ENCODE measurements around the gene SLC31A1.
A peak's percentile ranks its signal among the peaks of the same experiment; 100 is the strongest.

SLC31A1 gene

DNA sequence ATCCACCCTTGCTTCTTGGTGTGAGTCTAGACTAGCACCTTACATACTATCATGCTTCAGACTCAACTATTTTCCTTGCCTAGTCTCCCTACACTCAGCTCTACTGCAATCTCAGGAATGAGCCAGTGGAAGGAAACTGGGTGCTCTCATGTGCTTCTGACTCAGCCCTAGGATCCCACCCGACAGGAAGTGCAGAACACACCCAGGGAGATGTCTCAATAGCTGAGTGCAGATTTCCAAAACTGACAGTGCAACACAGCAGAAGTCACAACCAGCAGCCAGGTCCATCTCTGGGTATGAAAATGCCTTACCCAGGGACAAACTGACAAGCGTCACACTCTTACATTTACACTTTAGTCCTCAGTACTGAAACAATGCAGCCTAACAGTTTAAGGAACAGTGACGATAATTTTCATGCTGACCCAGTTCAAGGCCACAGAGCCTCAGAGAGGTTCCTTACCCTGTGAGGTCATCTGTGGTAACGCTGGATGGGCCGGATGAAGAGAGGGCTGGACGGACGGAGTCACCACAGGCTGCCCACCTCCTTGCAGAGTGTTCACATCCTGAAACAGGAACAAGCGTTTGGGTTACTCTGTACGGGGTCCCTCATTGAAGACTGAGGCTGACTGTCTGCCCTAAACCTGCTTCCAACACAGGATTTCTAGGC lies 33.3 kb upstream of the SLC31A1 start:
- no peaks in the 10 kb centered on the region for H3K9me3 ChIP-seq (ENCODE audit: insufficient read depth, low read depth, low read length)
- H3K36me3 ChIP-seq (ENCODE audit: insufficient read depth, low read depth, low read length): peaks cover 76% of the 10 kb centered on the region
- H3K4me1 ChIP-seq (ENCODE audit: insufficient read depth, low read length): no peaks in the 10 kb centered on the region
- H3K9ac ChIP-seq (ENCODE audit: low read depth, low read length): no peak overlapping the region
- H3K4me3 ChIP-seq (ENCODE audit: low read length): no peak overlapping the region
- no peaks in the 10 kb centered on the region for H3K27me3 ChIP-seq (ENCODE audit: insufficient read depth, low read length)
- no peak overlapping the region for H3K27ac ChIP-seq (ENCODE audit: low read length)

DNA sequence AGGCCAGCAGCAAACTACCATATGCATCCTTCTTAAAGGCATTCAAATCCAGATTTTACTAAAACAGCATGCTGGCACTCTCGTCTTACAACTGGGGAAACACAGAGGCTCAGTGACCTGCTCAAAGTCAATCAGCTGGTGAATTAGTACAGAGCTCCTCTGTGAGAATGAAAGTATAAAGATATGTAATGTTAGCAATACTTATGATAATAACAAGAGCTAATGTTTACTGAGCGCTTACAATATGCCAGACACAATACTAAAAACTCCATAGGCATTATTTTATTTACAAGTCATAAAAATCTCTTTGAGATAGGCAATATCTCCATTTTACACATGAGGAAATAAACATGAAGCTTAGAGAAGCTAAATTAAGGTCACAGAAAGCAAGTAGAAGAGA lies 28.9 kb upstream of the SLC31A1 start:
- no peaks in the 10 kb centered on the region for H3K27me3 ChIP-seq (ENCODE audit: insufficient read depth, low read length)
- H3K4me3 ChIP-seq (ENCODE audit: low read length): no peak overlapping the region
- no peak overlapping the region for H3K9ac ChIP-seq (ENCODE audit: low read depth, low read length)
- H3K36me3 ChIP-seq (ENCODE audit: insufficient read depth, low read depth, low read length): peaks cover 46% of the 10 kb centered on the region
- H3K9me3 ChIP-seq (ENCODE audit: insufficient read depth, low read depth, low read length): no peaks in the 10 kb centered on the region
- H3K4me1 ChIP-seq (ENCODE audit: insufficient read depth, low read length): no peaks in the 10 kb centered on the region
- H3K27ac ChIP-seq (ENCODE audit: low read length): no peak overlapping the region

DNA sequence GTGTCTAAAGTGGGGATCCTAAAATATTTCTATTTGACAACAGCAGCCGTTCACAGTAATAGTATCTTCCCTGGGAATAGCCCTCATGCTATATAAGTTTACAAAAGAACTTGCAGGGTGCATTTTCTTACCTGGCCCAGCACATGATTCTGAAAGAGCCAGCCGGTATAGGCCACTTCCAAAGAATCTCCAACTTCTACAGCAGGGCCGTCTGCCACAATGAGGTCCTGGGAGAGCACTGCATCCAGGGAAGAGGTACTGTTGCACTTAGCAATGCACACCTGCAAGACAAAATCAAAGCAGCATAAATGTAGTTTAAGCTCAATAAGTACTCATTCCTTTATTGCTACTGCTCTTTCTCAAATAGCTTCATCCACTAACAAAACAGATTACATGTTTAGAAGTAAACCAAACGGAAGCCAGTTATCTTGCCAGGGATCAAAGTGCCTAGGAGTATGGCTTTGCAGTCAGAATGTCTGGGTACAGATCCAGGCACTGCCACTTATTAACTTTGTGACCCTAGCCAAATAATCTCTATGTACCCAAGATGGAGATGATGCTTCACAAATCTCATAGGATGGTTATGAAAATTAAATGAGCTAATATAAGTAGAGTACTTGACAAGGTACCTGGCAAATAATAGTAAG lies 21.5 kb upstream of the SLC31A1 start:
- no peak overlapping the region for H3K4me3 ChIP-seq (ENCODE audit: low read length)
- H3K27ac ChIP-seq (ENCODE audit: low read length): no peak overlapping the region
- no peaks in the 10 kb centered on the region for H3K4me1 ChIP-seq (ENCODE audit: insufficient read depth, low read length)
- no peak overlapping the region for H3K9ac ChIP-seq (ENCODE audit: low read depth, low read length)
- no peaks in the 10 kb centered on the region for H3K27me3 ChIP-seq (ENCODE audit: insufficient read depth, low read length)
- peaks cover 57% of the 10 kb centered on the region for H3K36me3 ChIP-seq (ENCODE audit: insufficient read depth, low read depth, low read length)
- H3K9me3 ChIP-seq (ENCODE audit: insufficient read depth, low read depth, low read length): no peaks in the 10 kb centered on the region

DNA sequence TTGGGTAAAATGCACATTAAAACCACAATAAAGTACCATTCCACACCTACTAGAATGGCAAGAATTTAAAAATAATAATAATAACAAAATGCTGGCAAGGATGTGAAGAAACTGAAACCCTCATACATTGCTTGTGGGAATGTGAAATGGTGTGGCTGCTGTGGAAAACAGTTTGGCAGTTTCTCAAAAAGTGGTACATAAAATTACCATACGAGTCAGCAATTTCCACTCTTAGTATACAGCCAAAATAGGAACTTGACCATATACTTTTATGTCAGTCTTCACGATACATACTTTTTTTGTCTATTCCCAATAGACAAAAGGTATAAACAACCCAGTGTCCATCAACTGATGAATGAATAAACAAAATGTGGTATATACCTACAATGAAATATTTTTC lies 15.9 kb upstream of the SLC31A1 start:
- Histone ChIP-seq H3K27ac (ENCODE audit: low read length) (no peak overlapping the region), H3K9ac (ENCODE audit: low read depth, low read length) (no peak overlapping the region), H3K36me3 (ENCODE audit: insufficient read depth, low read depth, low read length) (peaks cover 40% of the 10 kb centered on the region; the same call in 1 of the 2 replicates), H3K27me3 (ENCODE audit: insufficient read depth, low read length) (no peaks in the 10 kb centered on the region), H3K9me3 (ENCODE audit: insufficient read depth, low read depth, low read length) (no peaks in the 10 kb centered on the region), H3K4me1 (ENCODE audit: insufficient read depth, low read length) (no peaks in the 10 kb centered on the region), H3K4me3 (ENCODE audit: low read length) (no peak overlapping the region)

DNA sequence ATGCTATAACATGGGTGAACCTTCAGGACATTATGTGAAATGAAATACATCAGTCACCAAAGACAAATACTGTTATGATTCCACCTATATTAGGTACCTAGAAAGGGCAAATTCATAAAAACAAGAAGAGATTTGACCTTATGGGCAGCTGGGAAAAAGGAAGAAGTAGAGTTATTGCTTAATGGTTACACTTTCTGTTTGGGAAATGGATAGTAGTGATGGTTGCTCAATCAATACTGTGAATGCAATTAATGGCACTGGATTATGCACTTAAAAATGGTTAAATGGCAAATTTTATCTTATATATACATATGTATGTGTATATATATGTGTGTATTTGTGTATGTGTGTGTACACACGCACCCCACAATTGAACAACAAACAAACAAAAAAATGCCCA lies 15.5 kb upstream of the SLC31A1 start:
- Histone ChIP-seq H3K27me3 (ENCODE audit: insufficient read depth, low read length) (no peaks in the 10 kb centered on the region), H3K36me3 (ENCODE audit: insufficient read depth, low read depth, low read length) (peaks cover 40% of the 10 kb centered on the region; the same call in 1 of the 2 replicates), H3K27ac (ENCODE audit: low read length) (no peak overlapping the region), H3K9ac (ENCODE audit: low read depth, low read length) (no peak overlapping the region), H3K4me1 (ENCODE audit: insufficient read depth, low read length) (no peaks in the 10 kb centered on the region), H3K9me3 (ENCODE audit: insufficient read depth, low read depth, low read length) (no peaks in the 10 kb centered on the region), H3K4me3 (ENCODE audit: low read length) (no peak overlapping the region)

DNA sequence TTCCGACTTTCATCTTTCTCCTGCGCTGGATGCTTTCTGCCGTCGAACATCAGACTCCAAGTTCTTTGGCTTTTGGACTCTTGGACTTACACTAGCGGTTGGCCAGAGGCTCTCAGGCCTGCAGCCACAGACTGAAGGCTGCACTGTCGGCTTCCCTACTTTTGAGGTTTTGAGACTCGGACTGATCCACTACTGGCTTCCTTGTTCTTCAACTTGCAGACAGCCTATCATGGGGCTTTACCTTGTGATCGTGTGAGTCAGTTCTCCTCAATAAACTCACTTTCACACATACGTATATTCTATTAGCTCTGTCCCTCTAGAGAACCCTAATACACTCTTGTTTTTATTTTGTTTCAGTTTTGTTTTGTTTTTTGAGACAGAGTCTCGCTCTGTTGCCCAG lies 10.5 kb upstream of the SLC31A1 start:
- H3K9me3 ChIP-seq (ENCODE audit: insufficient read depth, low read depth, low read length): no peaks in the 10 kb centered on the region
- peaks cover 12% of the 10 kb centered on the region; the same call in 1 of the 2 replicates for H3K36me3 ChIP-seq (ENCODE audit: insufficient read depth, low read depth, low read length)
- H3K4me3 ChIP-seq (ENCODE audit: low read length): no peak overlapping the region
- no peak overlapping the region for H3K27ac ChIP-seq (ENCODE audit: low read length)
- H3K4me1 ChIP-seq (ENCODE audit: insufficient read depth, low read length): no peaks in the 10 kb centered on the region
- H3K9ac ChIP-seq (ENCODE audit: low read depth, low read length): no peak overlapping the region
- no peaks in the 10 kb centered on the region for H3K27me3 ChIP-seq (ENCODE audit: insufficient read depth, low read length)

DNA sequence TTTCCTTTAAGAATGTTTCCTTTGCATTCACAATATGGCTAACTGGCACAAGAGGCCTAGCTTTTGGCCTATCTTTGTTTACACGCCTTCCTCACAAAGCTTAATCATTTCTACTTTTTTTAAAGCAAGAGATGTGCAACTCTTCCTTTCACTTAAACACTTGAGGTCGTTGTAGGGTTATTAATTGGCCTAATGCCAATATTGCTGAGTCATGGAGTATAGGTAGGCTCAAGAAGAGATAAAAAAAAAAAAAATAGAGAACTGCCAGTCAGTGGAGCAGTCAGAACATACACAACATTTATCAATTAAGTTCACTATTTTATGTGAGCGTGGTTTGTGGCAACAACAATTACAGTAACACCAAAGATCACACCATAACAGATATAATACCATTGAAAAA lies 6.2 kb upstream of the SLC31A1 start:
- H3K9me3 ChIP-seq (ENCODE audit: insufficient read depth, low read depth, low read length): no peaks in the 10 kb centered on the region
- H3K27ac ChIP-seq (ENCODE audit: low read length): no peak overlapping the region
- H3K4me1 ChIP-seq (ENCODE audit: insufficient read depth, low read length): peaks cover 5% of the 10 kb centered on the region
- H3K36me3 ChIP-seq (ENCODE audit: insufficient read depth, low read depth, low read length): no peaks in the 10 kb centered on the region
- H3K9ac ChIP-seq (ENCODE audit: low read depth, low read length): no peak overlapping the region
- H3K4me3 ChIP-seq (ENCODE audit: low read length): no peak overlapping the region
- no peaks in the 10 kb centered on the region for H3K27me3 ChIP-seq (ENCODE audit: insufficient read depth, low read length)

DNA sequence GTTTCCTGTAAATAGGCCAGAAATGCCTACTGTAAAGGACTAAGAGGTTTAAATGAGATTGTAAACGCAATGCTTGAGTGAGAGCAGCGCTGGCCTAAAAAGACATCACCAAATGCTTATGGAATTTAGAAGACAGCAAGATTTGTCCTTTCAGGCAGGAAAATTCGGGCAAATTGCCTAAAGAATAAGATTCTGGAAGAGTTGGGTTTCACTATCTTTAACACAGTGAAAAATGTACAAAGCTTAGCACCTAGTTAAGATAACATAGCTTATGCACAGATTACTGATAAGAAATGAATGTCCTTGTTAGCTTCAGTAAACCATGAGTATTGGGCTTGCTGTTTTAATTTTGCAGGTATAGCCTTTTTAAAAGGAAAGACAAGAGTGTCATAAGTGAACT lies 4.9 kb upstream of the SLC31A1 start:
- Histone ChIP-seq H3K4me1 (ENCODE audit: insufficient read depth, low read length) (peaks cover 9% of the 10 kb centered on the region), H3K4me3 (ENCODE audit: low read length) (no peak overlapping the region)

DNA sequence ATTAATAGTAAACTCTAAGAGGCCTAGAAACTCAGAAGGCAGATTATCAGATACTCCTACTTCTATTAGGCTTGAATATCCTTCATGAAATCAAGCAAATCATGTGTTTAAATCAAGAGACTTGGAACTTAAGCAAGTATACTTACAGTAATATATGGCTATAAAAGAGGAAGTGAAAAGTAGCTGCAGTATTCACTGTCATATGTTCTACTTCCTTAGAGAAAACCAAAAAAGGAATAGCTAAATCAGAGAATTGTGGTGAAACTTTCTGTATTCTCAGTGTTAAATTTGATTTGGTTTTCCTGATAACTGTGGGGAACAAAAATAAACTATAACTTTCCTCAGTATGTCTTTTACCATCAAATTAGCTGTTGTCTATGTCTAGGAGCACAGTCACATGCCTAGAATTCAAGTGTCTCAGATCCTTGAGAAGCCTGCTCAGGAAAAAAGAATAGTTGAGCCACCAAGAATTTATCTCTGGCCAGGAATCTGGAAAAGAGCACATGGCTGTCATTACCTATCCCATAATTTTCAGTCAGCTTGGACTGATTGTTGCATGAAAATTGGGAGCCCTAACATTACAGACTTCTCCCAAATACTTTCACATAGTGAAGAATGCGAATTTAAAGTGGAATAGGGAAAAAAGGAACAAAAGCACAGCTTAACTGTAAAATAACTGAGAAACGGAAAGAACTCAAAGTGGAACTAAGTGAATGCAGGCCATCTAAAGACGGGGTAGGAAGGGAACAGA lies 2.0 kb upstream of the SLC31A1 start:
- Histone ChIP-seq H3K9me3 (ENCODE audit: insufficient read depth, low read depth, low read length) (no peaks in the 10 kb centered on the region), H3K27ac (ENCODE audit: low read length) (no peak overlapping the region), H3K4me3 (ENCODE audit: low read length) (peak overlapping the region; percentile 86), H3K9ac (ENCODE audit: low read depth, low read length) (no peak overlapping the region), H3K36me3 (ENCODE audit: insufficient read depth, low read depth, low read length) (no peaks in the 10 kb centered on the region), H3K27me3 (ENCODE audit: insufficient read depth, low read length) (no peaks in the 10 kb centered on the region), H3K4me1 (ENCODE audit: insufficient read depth, low read length) (peaks cover 14% of the 10 kb centered on the region)

More for the DNA sequence above, 4.9 kb upstream of the SLC31A1 start:
- H3K27me3 ChIP-seq (ENCODE audit: insufficient read depth, low read length): no peaks in the 10 kb centered on the region
- H3K9ac ChIP-seq (ENCODE audit: low read depth, low read length): no peak overlapping the region
- no peak overlapping the region for H3K27ac ChIP-seq (ENCODE audit: low read length)
- H3K9me3 ChIP-seq (ENCODE audit: insufficient read depth, low read depth, low read length): no peaks in the 10 kb centered on the region
- H3K36me3 ChIP-seq (ENCODE audit: insufficient read depth, low read depth, low read length): no peaks in the 10 kb centered on the region

DNA sequence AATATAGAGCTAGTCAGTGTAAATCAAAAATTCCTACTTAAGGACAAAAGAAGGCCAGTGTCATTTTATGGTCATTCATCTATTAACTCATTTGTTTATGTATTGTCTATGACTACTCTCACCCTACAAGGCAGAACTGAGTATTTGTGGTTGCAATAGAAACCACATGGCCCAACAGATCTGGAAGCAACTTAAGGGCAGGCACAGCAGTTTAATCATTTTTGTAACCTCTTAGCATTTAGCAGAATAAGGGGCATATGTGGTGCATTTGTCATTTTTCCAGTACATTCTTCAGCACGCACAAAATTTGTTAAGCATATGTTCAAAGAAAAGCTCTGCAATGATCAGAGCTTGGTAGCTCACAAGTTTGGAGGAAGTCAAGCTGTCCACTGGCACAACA lies 1.4 kb upstream of the SLC31A1 start:
- Histone ChIP-seq H3K4me3 (ENCODE audit: low read length) (peak overlapping the region; percentile 86), H3K4me1 (ENCODE audit: insufficient read depth, low read length) (peaks cover 14% of the 10 kb centered on the region), H3K9me3 (ENCODE audit: insufficient read depth, low read depth, low read length) (no peaks in the 10 kb centered on the region), H3K27ac (ENCODE audit: low read length) (no peak overlapping the region), H3K9ac (ENCODE audit: low read depth, low read length) (peak overlapping the region; percentile 87; the same call in 1 of the 2 replicates), H3K27me3 (ENCODE audit: insufficient read depth, low read length) (no peaks in the 10 kb centered on the region), H3K36me3 (ENCODE audit: insufficient read depth, low read depth, low read length) (peaks cover 5% of the 10 kb centered on the region; the same call in 1 of the 2 replicates)

DNA sequence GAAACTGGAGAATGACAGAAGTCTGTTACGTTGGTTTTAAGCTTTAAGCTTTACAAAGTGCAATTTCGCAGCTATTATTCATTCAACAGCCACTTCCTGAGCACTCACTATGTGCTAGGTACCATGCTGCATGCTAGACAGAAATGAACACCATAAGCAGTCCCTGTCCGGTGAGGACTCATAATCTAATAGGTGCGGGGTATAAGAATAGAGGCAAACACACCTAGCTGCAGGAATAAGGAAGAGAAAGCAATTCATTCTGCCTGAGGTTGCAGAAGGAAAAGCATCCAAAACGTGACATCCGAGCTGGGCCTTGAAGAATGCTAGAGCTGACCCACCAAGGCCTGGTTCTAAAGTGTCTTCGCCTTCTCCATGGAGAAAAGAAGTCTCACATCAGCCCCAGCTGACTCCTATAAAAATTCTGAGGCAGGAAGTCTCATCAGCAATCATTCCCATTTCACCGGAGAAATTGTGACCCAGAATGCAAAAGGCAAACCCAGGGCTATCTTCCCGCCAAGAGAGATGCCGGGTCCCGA lies 809 bp upstream of the SLC31A1 start:
- Histone ChIP-seq H3K4me1 (ENCODE audit: insufficient read depth, low read length) (peaks cover 14% of the 10 kb centered on the region), H3K27ac (ENCODE audit: low read length) (peak overlapping the region; percentile 28), H3K36me3 (ENCODE audit: insufficient read depth, low read depth, low read length) (peaks cover 5% of the 10 kb centered on the region; the same call in 1 of the 2 replicates), H3K9me3 (ENCODE audit: insufficient read depth, low read depth, low read length) (no peaks in the 10 kb centered on the region), H3K4me3 (ENCODE audit: low read length) (peak overlapping the region; percentile 86), H3K9ac (ENCODE audit: low read depth, low read length) (peak overlapping the region; percentile 87; the same call in 1 of the 2 replicates), H3K27me3 (ENCODE audit: insufficient read depth, low read length) (no peaks in the 10 kb centered on the region)

Measured in iPS-20b (cell line).